ENCODE results near the gene SLC2A8.

The SLC2A8 gene

DNA sequence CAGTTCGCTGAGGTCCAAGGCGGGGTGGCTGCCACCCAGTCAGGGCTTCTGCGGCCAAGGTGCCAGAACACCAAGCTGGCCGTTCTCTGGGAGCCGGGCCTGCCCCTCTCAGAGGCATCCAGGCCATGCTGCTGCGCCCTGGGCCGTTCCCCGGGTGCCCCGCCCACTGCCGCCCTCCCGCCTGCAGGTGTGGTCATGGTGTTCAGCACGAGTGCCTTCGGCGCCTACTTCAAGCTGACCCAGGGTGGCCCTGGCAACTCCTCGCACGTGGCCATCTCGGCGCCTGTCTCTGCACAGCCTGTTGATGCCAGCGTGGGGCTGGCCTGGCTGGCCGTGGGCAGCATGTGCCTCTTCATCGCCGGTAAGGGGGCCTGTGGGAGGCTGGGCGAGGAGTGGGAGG is 7.7 kb downstream of the SLC2A8 start:
- no peak for DNase-seq

DNA sequence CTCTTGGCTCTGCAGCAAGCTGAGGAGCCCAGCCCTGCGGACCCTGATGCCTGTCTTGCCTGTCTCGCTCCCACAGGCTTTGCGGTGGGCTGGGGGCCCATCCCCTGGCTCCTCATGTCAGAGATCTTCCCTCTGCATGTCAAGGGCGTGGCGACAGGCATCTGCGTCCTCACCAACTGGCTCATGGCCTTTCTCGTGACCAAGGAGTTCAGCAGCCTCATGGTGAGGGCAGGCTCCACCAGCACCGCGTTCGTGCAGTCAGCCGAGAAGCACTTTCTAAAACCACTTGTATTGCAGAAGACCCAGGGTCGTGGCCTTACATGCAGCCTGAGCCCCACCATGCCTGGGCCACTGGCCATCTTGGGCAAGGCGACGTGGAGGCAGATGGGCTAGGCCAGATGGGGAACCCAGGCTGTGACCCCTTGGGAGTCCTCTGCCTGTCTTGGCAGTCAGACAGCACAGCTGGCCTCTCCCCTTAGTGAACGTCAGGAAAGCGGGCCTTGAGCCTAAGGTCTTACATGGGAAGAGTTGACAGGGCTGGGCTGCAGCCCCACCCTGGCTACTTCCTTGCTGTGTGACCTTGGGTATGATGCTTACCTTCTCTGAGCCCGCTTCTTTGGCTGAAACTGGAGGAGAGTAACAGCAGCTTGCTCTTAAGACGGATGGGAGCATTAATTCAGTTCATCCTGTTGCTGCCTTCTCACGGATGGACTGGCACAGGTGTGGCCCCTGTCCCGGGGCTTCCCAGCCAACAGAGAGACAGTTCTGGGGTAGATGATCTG is 8.6 kb downstream of the SLC2A8 start:
- no peak for DNase-seq

DNA sequence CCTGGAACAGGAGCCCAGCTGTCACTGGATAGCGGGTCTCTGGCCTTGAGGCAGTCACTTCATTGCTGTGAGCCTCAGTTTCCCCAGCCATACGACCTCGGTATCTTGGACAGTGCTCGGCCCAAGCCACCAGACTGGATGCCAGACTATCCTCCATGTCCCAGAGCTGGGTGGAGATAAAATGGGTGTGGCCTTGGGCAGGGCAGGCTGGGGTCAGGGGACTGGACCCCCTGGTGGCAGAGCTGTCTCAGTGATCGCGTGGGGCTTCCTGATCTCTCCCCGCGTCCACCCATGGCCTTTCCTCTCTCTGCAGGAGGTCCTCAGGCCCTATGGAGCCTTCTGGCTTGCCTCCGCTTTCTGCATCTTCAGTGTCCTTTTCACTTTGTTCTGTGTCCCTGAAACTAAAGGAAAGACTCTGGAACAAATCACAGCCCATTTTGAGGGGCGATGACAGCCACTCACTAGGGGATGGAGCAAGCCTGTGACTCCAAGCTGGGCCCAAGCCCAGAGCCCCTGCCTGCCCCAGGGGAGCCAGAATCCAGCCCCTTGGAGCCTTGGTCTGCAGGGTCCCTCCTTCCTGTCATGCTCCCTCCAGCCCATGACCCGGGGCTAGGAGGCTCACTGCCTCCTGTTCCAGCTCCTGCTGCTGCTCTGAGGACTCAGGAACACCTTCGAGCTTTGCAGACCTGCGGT is 10.0 kb downstream of the SLC2A8 start:
- no peak for DNase-seq

DNA sequence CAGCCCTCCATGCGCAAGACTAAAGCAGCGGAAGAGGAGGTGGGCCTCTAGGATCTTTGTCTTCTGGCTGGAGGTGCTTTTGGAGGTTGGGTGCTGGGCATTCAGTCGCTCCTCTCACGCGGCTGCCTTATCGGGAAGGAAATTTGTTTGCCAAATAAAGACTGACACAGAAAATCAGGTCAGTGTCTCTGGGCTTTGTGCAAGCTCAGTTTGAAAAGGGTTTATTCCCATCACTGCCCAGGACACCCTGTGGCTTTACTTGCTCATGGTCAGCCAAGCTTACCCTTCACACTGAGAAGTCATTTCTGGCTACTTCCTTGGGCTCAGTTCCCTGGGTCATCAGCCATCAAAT is 10.5 kb downstream of the SLC2A8 start:
- DNase-seq, result no peak

DNA sequence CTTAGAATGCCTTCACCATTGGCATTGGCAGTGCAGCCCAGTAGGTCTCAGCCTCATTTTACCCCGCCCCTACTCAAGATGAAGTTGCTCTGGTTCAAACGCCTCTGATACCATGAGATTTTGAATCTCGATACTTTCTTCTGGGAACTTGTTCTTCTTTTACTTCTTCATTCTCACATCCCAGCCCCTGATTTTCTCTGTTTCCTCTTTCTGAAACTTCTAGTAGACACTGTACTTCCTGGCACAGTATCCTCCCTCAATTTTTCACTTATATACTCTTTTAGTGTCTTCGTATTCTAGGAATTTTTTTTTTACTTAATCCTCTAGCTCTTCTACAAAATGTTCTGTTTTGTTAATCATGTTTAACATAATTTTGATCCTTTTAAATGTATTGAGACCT is 14.2 kb downstream of the SLC2A8 start:
- no peak for DNase-seq

DNA sequence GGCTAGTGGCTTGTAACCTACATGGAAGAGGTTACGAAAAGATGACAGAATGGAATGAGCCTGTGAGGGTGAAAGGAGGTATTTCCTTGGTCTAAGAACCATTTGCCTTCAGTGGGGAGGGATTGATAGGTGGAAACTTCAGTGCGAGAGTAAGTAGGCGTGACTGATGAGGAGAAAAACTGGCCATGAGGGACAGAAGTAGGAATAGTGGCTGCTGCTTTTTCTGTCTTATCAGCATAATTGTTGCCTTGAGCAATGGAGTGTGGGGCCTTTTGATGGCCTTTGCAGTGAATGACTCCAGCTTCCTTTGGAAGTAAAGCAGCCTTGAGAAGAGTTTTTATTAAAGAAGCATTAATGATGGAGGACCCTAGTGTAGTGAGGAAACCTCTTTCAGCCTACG is 18.2 kb downstream of the SLC2A8 start:
- no peak for DNase-seq

DNA sequence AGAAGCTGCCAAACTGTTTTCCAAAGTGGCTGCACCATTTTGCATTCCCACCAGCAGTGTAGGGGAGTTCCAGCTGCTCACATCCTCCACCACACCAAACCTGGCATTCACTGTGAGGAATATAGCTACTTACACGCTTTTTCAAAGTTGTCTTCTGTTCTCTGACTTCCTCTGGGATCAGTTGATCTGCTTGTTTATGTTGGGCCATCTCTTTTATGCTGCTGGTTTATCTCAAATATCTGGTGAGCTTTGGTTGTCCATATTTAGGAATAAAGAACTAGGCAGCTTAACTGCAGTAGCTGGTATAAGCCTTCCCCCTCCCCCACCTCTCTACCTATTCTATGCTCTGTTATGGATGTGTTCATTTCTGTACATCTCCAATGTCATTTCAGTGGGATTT is 18.7 kb downstream of the SLC2A8 start:
- no peak for DNase-seq

DNA sequence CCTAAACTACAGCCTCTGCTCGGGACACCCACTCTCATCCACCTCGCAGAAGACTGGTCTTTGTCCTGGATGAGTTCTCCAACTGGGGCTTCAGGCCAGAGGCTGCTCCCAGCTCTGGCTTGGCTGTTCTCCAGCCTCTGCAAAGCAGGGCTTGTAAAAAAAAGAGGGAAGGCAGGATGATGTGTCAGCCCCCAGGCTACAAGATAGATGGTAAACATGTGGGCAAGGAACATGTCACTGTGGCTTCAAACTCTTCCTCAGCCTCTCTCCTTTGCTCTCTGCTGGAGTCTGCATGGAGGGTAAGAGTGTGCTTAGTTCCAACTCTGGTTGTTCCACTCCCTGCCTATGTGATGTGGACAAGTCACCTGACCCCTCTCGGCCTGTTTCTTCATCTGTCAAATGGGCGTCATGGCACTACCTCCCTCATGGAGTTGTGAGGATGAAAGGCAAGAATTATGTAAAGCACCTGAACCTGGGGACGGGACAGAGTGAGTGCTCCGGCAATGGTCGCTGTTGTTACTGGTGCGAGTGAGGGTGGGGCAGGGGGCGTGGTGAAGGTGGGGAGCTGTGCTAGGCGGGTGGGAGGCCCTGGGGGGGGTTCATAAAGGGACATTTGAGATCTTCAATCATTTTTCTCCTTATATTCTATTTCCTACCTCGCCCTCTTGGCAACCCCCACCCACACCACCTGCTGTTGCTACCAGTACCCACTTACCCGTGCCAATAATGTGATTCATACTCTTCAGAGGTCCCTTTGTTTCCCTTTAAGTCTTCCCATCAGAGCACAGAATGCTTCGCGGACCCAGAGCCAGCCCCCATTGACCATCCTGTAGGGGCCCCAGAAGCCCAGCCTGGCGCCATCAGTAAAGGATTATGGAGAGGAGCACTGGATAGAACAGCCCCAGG is 20.4 kb downstream of the SLC2A8 start:
- no peak for DNase-seq

DNA sequence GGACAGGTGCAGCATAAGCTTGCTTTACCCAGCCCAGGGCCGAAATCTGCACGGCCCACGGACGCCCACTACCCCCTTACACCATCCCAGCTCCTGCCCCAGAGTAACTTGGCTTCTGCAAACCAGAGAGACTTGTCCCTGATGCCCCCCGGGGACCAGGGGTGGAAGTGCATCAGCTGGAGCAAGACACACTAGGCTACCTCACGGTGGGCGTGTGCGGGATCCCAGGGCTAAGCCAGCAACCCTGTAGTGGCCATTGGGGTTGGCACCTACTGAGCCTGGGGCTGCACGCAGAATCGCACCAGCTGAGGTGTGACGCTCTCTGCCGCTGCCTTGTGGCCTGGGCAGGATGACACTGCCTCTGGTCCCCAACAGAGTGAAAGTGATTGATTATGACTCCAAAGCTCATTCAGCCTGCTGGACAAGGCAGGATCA is 21.1 kb downstream of the SLC2A8 start:
- peak; percentile 44 for DNase-seq

DNA sequence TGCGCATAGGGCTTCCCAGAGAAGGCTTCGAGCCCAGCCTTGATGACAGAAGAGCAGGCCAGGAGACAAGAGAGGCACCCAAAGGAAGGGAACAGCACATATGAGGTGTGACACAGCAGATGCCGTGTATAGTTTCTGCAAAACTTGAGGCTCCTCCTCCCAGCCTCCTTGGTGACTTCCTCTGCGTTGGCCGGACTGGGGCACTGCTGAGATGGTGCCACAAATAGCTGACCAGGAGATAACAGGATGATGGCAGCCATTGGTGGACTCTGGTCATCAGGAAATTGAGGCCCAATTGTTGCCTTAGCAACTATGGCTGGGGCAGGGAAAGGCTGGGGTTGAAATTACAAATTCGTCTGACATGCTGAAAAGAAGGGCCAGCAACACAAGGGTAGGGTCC is 22.4 kb downstream of the SLC2A8 start:
- no peak for DNase-seq

DNA sequence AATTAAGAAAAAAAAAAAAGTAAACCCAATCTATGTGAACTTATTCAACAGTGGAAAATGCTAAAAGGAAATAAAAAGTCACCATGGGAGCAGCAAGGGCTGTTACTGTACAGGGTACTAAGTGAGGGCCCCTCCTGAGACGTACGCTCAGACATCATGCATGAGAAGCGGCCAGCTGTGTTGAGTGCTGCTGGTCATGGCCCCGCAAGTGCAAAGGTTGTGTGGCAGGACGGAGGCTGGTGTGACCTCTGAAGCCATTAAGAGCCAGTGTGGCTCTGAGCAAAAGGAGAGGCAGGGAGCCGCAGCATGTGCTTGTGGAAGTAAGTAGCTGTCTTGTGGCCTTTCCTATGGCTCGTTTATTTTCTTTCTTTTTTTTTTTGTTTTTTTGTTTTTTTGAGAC is 24.1 kb downstream of the SLC2A8 start:
- no peak for DNase-seq

DNA sequence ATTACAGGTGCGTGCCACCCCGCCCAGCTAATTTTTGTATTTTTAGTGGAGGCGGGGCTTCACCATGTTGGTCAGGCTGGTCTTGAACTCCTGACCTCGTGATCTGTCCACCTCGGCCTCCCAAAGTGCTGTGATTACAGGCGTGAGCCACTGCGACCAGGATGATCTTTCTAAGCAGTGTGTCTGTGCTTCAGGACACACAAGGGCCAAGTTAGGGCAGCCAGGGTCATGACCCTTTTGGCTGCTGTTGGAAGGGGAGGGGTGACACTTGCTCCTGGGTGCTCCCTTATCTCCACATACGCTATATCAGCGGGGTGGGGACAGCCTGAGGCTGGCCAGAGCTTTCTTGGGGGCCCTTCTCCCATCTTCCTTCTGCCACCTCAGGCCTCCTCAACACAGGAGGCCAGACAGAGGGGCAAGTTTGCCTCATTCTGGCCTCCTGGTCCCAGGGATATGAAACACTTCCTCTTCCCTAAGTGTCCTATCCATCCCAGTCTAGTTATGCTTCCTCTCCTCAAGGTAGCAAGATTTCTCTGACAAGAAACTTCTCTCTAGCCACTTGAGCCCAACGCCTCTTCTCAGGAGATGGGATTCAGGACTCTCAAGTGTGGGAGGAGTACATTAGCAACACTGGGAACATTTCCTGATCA is 25.3 kb downstream of the SLC2A8 start:
- DNase-seq, result no peak

DNA sequence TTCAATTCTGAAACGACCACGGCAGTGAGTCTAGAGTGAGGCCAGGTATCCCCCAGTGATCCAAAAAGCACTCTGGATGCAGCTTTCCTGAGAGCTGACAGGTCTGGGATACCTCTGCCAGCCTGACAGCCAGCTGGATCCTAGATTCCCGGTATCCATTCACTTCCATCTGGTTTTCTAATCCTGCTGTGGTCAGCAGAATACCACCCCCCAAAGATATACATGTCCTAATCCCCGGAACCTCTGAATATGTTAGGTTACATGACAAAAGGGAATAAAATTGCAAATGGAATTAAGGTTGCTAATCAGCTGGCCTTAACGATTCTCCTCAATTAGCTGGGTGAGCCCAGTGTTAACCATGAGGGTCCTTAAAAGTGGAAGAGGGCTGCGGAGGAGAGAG is 25.8 kb downstream of the SLC2A8 start:
- no peak for DNase-seq

DNA sequence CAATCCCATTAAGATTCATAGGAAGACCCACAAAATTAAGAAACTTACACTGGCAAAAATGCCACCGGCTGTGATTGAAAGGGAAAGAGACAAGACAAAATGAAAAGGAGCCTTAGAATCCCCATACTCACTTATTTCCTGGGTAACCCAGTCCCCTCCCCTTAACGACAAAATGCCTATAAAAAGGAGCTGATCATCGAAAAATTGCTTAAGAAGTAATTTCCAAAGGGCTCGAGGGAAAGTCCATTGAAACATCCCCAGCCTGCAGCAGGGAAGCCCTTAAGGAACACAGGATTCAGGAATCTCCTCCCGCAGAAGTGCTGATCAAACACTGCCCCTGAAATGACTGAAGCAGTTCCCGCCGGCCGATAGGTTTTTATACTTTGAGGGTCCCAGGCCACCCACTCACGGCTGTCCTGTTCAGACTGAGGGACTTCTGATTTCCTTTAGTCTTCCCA is 26.5 kb downstream of the SLC2A8 start:
- no peak for DNase-seq

DNA sequence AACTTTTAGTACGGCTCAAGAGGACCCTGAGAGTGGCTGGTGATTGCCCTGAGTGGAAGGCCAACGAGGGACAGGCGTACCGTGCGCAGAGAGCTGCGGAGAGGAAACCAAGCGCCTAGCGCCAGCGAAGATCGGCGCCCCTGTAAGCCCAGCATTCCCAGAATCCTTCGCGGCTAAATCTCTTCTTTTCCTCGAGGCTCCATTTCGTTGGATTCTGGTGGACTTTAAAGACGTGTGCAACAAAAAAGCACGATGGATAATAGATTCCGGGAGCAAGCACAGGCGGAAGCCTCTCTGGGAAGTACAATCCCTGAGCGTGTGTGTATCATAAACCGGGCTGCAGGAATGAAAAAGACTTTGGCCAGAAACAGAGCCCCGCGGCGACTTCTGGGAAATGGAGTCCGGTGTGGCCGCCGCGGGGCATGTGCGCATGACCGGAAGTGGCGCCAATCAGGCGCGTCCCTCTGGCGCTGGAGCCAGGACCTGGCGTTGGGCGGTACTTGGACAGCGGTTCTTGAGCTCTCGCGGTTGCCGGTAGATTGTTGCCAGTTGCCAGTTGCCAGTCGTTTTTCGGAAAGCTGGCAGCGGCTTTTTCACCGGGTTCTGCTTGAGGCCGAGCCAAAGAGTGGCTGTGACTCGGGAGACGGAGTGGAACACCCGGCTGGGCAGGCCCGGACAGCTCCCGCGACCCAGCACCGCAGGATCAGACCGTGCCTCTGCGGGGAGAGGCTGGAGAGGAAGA is 27.1 kb downstream of the SLC2A8 start, which contains the start of gene ZNF79:
Gene ZNF79 (plus strand): TSS at position 449 of the 742 bp plus-strand sequence. CDS start 406 bp downstream, outside the sequence.
- peak; percentile 84 for DNase-seq

DNA sequence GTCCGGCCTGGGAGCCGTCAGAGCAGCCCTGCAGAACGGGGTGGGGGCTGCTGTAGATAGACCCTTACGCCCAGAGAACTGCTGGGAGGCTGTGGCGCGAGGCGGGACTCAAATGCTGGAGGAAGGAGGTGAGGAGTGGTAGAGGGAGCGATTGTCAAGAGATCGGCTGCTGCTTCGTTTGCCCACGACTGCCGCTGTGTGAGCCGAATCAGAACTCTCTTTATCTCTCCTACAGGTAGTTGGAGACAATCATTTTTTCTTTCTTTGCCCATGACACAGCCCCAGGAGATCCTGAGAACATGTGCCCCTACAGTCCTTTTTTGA is 27.7 kb downstream of the SLC2A8 start:
- no peak for DNase-seq

DNA sequence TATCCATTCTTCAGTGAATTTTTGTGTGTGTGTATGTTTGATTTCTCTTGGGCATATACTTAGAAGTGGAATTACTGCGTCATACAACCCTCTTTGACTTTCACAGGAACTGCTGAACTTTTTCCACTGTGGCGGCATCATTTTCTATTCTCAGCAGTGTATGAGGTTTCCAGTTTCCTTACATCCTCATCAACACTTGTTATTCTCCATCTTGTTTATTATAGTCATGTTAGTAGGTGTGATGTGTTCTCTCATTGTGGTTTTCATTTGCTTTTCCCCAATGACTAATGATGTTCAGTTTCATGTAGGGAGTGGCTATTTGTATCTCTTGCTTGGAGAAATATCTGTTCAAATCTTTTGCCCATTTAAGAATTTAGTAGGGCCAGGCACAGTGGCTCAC is 29.8 kb downstream of the SLC2A8 start:
- no peak for DNase-seq

DNA sequence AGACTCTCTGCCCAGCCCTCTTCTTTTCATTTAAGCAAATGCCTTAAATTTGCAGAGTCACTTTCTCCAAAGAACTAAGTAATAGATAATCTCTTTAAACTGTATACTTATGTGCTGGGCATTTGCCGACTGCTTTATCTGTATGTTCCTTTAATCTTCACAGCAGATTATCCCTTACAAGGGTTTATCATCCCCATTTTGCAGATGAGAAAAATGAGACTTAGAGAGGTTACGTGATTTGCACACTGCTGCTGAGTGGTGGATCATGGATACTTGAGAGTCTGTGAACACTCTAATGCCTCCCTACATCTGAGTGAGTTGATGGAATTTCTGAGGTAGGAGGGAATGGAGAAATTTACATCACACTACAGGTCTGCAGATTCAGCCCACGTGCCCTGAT is 31.4 kb downstream of the SLC2A8 start:
- DNase-seq, result no peak

DNA sequence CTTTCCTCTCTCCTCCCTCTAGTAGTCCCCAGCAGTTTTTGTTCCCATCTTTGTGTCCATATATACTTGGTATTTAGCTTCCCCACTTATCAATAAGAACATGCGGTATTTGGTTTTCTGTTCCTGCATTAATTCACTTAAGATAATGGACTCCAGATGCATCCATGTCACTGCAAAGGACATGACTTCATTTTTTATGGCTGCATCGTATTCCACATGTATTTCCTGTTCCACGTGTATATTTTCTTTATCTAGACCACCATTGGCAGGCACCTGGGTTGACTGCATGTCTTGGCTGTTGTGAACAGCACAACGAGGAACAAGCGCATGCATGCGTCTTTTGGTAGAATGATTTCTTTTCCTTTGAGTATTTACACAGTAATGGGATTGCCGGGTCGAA is 33.4 kb downstream of the SLC2A8 start:
- no peak for DNase-seq

DNA sequence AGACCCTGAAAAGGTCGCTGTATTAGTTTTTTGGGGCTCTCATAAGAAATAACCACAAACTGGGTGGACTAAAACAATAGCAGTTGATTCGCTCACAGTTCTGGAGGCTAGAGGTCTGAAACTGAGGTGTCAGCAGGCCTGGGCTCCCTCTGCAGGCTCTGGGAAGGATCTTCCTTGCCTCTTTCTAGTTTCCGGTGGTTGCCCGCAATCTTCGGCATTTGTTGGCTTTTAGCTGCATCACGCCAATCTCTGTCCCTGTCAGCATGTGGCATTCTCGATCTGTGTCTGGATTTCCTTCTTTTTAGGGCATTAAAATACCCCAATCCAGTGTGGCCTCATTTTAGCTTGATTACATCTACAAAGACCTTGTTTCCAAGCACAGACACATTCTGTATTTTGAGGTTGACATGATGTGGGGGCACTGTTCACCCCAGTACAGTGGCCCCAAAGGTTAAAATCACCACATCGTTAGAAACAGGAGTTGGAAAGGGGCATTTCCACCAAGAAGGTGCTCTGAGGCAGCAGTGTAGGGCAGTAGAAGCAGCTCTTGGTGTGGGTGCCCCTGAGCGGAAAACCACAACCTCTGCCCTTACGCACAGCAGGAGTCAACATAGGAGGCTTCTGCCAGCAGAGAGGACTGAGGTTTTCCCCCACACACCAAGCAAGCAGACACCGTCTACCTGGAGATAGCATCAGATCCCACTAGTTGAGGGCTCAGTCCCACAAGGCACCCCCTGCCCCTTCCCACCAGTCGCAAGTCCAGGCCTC is 40.7 kb downstream of the SLC2A8 start:
- DNase-seq, result no peak

DNA sequence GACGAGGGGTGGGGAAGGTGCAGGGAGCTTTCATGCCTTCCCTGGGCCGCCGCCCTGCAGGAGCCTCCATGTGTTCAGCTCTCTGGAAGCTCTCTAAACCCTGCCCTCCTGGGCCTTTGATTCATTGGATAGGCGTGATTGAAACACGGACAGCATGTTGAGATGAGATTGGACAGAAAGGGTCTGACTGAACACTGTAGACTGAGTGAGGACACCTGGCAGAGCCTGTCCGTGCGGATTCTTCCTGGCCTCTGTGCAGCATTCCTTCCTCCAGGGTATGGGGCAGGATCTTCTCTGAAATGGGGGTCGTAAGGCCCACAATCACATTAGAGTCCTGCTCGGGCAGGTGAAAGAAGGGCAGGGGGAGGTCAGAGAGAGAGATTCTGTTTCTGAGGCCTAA is 41.4 kb downstream of the SLC2A8 start:
- no peak for DNase-seq

All from GDM1 (cell line).